Hepatic stellate cell (primary cell): ENCODE results near the gene ELMOD1.

Source experiments
- DNase-seq: peaks from one replicate; pipeline ENCODE4 v3.0.0; 2011; ENCODE audit warnings: low spot score

The ELMOD1 gene

DNA sequence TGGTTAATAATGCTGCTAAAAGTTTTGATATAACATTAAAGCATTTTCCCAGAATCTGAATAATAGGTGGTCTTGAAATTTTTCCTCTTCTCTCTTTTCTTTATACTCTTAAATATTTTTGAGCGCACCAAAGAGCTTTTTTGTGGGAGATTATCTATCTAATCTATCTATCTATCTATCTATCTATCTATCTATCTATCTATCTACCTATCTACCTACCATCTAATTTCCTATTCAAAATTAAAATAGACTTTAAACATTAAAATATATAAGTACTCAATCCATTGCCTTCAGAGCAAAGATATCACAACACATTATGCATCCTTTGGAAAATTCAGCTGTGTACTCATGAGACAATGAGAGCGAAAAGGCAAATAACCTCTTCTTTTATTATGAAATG lies 55.8 kb downstream of the ELMOD1 start:
- DNase-seq: no peak

DNA sequence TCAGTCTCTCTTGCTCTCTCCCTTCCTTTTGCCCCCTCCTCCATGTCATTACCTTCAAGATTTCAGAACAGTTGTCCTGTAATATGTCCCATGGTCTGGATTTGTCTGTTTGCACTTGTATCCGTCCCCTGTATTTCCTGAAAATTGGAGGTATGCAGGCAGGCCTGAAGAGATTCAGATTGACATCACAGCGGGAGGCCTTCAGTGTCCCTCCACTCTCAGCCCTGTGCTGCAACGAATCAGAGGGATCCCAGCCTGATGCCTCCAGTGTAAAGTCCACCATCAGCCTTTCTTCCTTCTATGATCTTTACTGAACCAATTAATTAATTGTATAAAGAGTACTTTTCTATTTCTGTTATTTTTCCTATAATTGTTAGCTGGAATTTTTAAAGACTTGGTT lies 57.3 kb downstream of the ELMOD1 start:
- no peak for DNase-seq

GRCh38 chr11:107651672-107652071 lies 60.7 kb downstream of the ELMOD1 start:
- no peak for DNase-seq

DNA sequence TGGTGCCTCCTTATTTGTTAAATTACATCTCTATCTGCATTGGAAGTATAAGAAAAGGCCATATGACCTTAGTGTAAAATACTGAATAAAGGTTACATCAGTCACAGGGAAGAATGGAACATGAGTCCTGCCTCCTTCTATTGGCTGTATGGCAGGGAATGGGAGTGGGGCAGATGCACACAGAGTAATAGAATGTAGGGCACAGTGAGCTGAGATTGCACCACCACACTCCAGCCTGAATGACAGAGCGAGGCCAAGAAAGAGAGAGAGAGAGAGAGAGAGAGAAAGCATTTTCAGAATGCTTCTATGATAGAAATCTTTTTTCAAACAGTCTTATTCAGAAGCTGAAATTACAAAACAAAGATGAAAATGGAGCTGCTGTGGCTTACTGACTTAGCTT lies 62.1 kb downstream of the ELMOD1 start:
- DNase-seq: no peak

GRCh38 chr11:107655602-107656001 lies 64.7 kb downstream of the ELMOD1 start:
- no peak for DNase-seq

DNA sequence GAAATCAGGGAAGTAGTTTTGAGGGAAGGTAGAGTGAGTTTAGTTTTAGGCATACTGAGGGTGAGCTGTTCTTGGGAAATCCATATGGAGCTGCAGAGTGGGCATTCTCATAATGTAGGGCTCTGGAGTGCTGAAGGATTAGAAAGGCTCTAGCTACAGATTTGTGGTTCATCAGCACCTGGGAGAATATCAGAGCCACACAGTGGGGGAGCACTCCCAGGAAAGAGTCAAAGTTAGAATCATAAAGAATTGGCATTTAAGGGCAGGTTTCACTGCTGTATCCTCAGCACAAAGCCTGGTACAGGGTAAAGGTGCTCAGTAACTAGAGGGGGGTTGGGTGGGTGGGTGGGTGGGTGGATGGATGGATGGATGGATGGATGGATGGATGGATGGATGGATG lies 68.4 kb downstream of the ELMOD1 start:
- no peak for DNase-seq

DNA sequence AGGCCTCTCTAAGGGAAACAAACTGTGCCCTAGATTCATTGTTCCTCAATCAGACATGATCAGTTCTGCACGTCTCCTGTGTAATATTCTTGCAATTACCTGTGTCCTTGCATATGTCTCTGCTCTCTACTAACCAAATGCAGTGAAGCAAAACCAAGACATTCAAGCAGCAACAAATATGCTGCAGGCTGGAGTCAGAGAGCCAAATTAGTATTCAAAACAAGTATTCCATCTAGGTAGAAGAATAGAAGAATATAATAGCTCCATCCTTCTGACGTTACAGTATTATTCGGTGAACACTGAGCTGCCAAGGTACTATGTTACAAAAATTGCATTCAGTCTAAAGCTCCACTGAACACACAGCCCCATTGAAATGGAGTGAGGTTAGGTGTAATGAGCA lies 69.1 kb downstream of the ELMOD1 start:
- DNase-seq: no peak

- no peak for DNase-seq
Measured at GRCh38 chr11:107661656-107662055, 70.7 kb downstream of the ELMOD1 start.

DNA sequence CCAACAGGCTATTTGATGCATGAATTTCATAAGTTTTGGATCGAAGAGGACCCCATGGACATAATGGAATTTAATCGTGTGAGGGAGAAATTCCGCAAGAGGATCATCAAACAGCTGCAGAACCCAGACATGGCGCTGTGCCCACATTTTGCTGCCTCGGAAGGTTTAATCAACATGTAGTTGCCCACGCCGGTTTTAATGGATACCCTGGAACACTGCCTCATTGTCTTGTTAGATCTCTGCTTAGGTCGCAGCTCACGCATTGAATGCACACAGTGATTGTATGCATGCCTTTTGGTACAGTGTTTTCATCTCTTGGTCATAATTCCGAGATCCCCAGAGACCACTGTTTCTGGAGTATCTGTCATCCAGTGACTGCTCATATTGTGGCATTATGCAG lies 74.1 kb downstream of the ELMOD1 start:
- no peak for DNase-seq

GRCh38 chr11:107666911-107667613 lies 76.1 kb downstream of the ELMOD1 start:
- no peak for DNase-seq

DNA sequence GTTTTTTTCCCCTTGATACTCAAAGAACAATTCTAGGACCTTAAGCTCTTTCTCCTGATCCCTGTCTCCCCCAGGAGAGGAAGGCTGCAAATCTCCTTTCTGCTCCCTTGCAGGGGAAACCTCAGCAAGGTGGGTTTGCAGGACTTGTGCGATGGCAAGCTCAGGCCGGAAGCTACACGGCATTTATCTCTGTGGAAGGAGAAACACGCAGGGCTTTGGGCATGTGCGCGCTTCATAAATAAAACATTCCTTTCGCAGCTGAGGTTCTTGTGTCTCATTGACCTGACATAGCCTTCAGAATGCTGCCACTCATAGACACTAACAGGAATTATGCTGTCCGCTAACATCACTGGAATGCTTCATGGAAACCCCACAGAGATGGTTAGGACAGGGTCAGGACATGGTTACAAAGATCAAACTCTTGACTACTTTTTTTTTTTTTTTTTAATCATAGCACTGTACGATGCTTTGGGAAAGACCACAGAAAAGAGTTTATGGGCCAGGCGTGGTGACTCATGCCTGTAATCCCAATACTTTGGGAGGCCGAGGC lies 78.3 kb downstream of the ELMOD1 start:
- no peak for DNase-seq

DNA sequence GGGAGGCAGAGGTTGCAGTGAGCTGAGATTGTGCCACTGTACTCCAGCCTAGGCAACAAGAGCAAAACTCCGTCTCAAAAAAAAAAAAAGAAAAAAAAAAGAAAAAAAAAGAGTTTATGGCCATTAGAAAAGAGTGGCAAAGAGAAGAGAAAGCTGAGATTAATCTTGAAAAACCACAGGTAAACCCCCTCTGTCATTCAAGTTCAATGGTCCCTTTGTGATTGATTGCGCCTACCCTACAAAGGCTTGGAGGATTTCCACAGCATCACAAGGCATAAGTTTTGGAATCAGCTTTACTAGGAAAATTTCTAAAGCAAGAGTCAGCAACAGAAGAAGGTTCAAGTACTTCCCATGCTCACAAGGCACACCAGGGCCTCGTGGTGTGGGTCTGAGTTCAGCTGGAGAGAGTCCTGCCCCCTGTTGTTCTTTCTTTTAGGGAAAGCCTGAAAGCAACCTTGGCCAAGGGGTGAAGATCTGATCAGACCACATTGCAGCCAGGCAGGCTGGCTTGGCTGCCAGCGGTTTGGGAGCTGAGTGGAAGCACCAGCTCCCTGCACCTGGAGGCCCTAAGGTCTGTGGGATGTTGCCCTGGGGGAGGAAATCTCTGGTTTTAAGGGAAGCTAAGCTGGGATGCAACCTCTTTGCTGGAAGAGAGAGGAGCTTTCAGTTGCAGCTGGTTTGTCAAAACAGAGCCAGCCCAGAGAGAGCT lies 79.1 kb downstream of the ELMOD1 start:
- DNase-seq: no peak

- no peak for DNase-seq
Measured at GRCh38 chr11:107675902-107676301, 85.0 kb downstream of the ELMOD1 start.

- no peak for DNase-seq
Measured at GRCh38 chr11:107676336-107677057, 85.5 kb downstream of the ELMOD1 start.

DNA sequence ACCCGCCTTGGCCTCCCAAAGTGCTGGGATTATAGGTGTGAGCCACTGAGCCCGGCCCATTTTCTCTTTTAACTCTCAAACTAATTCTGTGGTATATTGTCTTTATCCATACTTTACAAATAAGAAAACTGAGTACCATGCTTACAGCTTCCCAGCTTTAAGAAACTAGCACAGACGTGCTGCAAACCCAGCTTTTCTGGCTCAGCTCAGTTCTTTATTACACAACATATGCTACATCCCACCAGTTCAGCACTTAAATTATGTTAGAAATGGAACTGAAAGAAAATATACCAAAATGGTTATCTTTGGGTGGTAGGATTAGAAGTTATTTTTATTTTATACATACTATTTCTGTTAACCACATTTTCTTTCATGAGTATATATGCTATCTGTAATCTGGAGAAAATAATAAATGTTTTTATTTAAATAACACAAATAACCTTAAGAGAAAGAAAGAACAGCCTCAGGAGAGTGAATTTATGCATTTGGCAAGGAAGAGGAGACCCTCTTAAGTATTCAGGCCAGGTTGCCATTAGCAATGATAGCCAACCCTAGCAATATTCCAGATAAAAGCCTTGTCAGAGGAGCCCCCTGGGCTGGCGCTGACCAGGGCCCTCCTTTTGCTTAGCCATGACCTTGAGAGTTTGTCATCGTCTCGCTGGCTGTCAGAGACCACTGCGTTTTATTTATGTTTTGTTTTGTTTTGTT lies 87.1 kb downstream of the ELMOD1 start:
- no peak for DNase-seq

DNA sequence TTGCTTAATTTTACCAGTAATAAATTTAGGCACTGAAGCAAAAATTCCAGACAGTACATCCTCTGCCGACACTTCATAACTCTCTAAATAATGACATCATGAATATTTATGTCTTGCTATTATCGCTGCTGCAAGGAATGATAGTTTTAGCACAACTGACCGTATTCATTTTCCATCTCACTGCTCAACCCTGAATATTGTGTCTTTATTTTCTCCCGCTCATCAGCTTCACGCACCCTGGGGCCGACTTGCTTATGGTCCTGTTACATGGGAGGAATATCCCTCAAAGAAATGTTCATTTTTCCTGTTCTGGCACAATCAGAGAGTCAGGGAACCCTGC lies 87.7 kb downstream of the ELMOD1 start:
- no peak for DNase-seq

DNA sequence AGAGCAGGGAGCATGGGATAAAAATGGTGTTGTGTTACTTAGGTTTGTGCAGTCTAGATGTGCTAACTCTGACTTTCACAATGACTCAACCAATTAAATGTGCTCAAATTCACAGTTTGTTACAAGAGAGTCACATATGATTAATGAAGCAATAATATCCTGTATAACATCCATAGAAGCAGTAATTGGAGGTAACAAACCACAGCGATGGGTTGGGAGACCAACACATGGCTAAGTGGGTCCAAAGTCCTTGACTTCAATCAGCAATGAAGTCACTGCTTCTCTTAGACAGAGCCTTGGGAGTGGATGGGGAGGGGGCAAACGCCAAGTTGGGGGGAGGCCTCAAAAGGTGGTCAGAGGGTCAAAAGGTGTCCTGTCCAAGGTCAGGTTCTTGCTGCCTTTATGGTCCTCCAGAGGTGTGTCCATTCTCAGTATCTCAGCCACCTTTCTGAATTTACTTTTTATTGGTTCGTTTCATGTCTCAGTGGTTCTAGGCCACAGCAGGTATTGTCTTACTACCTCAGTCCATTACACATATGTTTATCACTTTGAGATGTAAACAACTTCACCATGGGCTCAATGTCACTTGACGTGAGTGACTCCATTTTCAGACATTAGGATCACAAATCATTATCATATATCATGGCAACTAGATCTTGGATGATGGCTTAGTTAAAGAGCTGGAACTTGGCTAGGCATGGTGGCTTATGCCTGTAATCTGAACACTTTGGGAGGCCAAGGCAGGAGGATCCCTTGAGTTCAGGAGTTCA lies 88.5 kb downstream of the ELMOD1 start:
- DNase-seq: no peak

DNA sequence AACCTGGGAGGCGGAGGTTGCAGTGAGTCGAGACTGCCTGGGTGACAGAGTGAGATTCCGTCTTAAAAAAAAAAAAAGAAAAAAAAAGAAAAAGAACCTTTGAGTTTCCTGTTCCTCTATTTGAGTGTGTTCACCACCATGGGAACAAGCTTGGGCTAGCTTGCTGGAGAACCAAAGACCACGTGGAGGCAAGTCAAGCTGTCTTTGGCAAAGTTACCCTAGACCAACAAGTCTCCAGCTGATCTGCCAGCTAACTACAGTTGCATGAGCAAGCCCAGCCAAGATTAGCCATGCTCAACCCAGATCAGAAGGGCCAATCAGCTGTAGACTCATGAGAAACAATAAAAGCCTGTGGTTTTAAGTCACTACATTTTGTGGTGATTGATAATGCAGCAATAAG lies 91.2 kb downstream of the ELMOD1 start:
- no peak for DNase-seq

DNA sequence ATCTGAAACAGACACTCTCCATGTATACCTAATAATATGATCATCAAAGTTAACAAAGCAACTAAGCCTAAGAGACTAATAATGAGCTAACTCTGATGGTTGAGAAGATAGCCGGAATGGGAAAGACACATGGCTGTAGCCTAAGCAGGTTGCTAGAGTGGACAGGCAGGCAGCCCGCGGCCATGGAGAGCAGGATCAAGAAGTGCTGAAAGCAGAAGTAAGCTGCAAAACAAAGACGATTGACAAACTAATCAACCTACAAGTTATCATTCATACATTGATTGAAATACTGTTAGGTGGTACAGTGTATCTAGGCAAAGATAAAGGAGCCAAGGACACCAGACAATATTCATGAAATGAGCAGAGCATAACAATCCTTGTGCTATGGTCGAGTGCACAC lies 91.6 kb downstream of the ELMOD1 start:
- DNase-seq: no peak

- no peak for DNase-seq
Measured at GRCh38 chr11:107683061-107683460, 92.1 kb downstream of the ELMOD1 start.

GRCh38 chr11:107683807-107684206 lies 92.9 kb downstream of the ELMOD1 start:
- DNase-seq: no peak
